Superior temporal gyrus (tissue), 1 donor: ENCODE measurements around the gene TXNRD2.

Experiments
- DNase-seq: peaks from one replicate; pipeline ENCODE4 v3.0.0-alpha.2; 2016; ENCODE audit errors: extremely low spot score

TXNRD2 gene

GRCh38 chr22:19904935-19905334, 36.7 kb downstream of the TXNRD2 start:
- DNase-seq, result no peak

- no peak for DNase-seq
Measured at GRCh38 chr22:19904174-19904856, 37.3 kb downstream of the TXNRD2 start.

GRCh38 chr22:19903513-19903912, 38.1 kb downstream of the TXNRD2 start:
- DNase-seq, result no peak

GRCh38 chr22:19903031-19903430, 38.6 kb downstream of the TXNRD2 start:
- DNase-seq, result no peak

GRCh38 chr22:19902245-19902715, 39.3 kb downstream of the TXNRD2 start:
- DNase-seq, result no peak

GRCh38 chr22:19901577-19902244, 39.9 kb downstream of the TXNRD2 start:
- DNase-seq, result no peak

GRCh38 chr22:19900707-19901436, 40.7 kb downstream of the TXNRD2 start:
- DNase-seq, result no peak

- no peak for DNase-seq
Measured at GRCh38 chr22:19898831-19899567, 42.6 kb downstream of the TXNRD2 start.

- DNase-seq, result no peak
Measured at GRCh38 chr22:19898145-19898544, 43.5 kb downstream of the TXNRD2 start.

- DNase-seq, result no peak
Measured at GRCh38 chr22:19897726-19898125, 43.9 kb downstream of the TXNRD2 start.

- no peak for DNase-seq
Measured at GRCh38 chr22:19896665-19897355, 44.8 kb downstream of the TXNRD2 start.

- no peak for DNase-seq
Measured at GRCh38 chr22:19895160-19895849, 46.3 kb downstream of the TXNRD2 start.

GRCh38 chr22:19893363-19893762, 48.3 kb downstream of the TXNRD2 start:
- no peak for DNase-seq

- no peak for DNase-seq
Measured at GRCh38 chr22:19892925-19893324, 48.7 kb downstream of the TXNRD2 start.

GRCh38 chr22:19892257-19892879, 49.2 kb downstream of the TXNRD2 start:
- DNase-seq, result no peak

- no peak for DNase-seq
Measured at GRCh38 chr22:19891317-19892256, 50.0 kb downstream of the TXNRD2 start.

- DNase-seq, result no peak
Measured at GRCh38 chr22:19890502-19891316, 50.9 kb downstream of the TXNRD2 start.

- no peak for DNase-seq
Measured at GRCh38 chr22:19889951-19890350, 51.7 kb downstream of the TXNRD2 start.
